AG20443 (cell line): Measurements from ENCODE around the gene FAM174C.
"Not testable (repeated sequence)": the region's sequence is repeated elsewhere in the genome, so short reads cannot be mapped to it uniquely, and the experiment has no call there.

Source experiments
- DNase-seq: peaks from one replicate; pipeline ENCODE4 v3.0.0; 2012; ENCODE audit warnings: low spot score, mixed read lengths

The FAM174C gene

DNA sequence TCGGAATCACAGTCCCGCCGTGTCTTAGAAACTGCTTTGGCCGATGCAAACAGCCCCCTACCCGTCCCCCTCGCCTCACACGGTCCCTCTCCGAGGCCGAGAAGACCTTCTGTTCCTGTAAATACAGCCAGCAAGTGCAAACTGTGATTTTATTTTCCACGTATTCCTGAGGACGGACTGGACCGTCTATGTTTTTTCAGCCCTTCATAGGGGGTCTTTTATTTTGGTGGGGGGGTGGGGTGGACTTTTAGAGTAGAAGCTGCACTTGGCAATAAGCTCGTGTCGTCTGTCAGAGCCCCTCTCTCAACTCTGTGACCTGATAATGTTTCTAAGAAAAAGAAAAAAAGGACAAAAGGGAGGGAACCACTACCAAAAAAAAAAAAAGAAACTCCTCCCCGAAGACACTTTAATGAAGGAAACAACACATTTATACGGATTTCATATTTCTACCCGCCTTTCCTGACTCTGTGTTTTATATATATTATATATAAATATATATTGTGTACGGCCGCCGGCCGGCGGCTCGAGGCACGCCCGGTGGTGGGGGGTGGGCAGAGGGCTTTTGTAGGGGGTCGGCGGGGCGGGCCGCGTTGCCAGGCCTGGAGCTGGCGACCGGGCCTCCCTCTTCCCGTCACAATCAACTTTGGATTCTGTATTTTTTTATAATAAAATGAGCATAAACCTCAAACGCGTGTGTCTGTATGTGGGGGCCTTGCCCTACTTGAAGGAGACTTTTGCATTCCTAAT is 25.6 kb downstream of the FAM174C start:
- DNase-seq = no peak

DNA sequence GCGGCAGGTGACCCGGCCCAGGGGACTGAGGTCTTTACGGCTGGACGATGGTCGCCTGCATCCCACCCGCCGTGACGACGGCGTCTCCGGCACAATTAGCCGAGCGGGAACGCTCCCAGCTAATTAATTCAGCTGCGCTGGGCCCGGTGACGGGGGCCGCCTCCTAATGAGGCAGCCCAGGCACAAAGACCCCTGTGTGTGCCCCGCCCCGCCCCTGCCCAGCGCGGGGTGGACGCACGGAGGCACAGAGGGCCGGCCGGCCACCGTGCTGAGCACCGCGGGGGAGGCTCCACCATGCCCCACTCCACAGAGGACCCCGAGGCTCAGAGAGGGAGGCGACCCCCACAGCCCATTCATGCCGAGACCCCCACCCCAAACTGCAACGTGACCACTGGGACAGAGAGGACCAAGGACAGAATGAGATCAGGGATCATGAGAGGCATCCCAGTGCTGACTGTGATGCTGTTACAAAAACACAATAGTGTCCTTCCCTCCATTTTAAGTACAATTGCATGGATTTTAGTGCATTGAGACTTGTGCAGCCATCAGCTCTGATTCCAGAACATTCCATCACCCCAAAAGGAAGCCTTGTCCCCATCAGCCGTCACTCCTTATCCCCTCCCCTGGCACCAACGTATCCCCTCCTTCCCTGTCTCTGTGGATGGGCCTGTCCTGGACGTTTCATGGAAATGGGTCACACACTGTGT is 27.4 kb downstream of the FAM174C start:
- no peak for DNase-seq

DNA sequence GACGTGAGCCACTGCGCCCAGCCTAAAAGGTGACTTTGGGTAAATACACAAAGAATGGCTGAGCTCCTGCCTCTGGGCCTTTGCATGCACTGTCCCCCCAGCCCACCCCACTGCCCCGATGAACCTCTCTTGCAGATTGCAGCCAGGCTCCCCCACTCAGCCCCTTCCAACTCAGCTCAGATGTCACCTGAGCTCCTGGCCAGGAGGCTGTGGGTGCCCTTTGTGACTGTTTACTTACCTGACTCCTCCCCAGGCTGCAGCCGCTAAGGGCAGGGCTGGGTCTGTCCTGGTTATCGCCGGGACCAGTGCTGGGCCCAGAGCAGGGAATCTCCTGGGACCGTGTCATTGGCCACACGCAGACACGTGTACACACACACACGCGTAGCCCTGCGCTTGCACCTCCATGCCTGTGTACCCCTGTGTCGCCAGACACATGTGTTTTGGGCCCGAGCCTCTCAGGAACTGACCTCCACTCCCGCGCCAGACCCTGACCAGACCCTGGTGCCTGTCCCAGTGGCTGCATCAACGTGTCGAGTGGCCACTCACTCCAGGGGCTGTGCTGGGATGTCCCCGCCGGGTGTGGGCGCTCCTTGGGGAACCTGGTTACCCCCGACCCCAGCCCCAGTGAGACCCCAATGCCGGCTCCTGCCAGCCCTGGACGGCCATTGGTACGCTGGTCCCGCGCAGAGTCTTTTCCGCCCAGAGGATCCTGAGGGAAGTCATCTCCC is 29.0 kb downstream of the FAM174C start:
- no peak for DNase-seq

DNA sequence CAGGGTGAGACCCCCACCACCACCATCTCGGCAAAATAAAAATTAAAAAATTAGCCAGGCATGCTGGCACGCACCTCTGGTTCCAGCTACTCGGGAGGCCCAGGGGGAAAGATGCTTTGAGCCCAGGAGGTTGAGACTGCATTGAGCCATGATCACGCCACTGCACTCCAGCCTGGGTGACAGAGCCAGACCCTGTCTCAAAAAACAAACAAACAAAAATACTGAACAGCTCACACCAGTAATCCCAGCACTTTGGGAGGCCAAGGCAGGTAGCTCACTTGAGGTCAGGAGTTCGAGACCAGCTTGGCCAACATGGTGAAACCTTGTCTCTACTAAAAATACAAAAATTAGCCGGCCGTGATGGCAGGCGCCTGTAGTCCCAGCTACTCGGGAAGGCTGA is 30.0 kb downstream of the FAM174C start:
- DNase-seq = not testable (repeated sequence)

DNA sequence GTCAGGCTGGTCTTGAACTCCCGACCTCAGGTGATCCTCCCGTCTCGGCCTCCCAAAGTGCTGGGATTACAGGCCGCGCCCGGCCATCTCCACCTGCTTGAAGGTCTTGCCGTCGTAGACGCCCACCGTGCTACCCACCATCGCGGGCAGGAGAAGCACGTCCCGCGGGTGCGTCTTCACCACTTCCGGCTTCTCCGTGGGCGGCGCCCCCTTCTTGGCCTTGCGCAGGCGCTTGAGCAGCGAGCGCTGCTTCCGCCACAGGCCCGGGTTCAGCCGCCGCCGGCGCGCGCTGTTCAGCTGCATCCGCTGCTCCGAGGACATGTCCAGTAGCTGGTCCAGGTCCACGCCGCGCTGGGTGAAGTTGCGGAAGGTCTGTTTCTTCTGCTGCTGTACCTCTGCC is 32.0 kb downstream of the FAM174C start:
- DNase-seq = no peak

DNA sequence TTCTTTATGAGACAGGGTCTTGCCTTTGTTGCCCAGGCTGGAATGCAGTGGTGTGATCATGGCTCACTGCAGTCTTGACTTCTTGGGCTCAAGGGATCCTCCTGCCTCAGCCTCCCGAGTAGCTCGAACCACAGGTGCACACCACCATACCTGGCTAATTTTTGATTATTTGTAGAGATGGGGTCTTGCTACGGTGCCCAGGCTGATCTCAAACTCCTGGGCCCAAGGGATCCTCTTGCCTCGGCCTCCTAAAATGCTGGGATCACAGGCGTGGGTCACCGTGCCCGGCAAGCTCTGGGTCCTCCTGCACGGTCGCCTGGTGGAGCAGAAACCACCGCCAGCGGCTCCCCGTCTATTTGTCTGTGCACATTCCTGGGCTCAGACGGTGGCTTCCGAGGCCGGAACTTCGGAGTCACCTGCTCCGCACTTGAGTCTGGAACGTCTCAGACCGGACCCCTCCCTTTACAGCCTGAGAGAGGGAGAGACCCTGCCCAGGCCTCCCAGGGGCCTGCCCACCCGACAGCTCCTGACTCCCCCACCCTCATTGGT is 32.5 kb downstream of the FAM174C start:
- no peak for DNase-seq

DNA sequence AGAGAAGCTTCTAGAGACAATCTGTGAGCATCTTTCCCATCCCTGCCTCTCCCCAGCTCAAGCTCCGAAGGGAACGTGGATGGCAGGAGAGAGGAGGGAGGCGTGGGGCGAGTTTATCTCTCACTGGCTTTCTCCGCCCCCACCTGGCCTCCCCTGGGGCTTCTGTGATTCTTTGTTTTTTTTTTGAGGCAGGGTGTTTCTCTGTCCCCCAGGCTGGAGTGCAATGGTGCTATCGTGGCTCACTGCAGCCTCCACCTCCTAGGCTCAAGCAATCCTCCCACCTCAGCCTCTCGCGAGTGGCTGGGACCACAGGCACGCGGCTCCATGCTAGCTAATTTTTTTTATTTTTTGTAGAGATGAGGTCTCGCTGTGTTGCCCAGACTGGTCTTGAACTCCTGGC is 33.4 kb downstream of the FAM174C start:
- DNase-seq = no peak

DNA sequence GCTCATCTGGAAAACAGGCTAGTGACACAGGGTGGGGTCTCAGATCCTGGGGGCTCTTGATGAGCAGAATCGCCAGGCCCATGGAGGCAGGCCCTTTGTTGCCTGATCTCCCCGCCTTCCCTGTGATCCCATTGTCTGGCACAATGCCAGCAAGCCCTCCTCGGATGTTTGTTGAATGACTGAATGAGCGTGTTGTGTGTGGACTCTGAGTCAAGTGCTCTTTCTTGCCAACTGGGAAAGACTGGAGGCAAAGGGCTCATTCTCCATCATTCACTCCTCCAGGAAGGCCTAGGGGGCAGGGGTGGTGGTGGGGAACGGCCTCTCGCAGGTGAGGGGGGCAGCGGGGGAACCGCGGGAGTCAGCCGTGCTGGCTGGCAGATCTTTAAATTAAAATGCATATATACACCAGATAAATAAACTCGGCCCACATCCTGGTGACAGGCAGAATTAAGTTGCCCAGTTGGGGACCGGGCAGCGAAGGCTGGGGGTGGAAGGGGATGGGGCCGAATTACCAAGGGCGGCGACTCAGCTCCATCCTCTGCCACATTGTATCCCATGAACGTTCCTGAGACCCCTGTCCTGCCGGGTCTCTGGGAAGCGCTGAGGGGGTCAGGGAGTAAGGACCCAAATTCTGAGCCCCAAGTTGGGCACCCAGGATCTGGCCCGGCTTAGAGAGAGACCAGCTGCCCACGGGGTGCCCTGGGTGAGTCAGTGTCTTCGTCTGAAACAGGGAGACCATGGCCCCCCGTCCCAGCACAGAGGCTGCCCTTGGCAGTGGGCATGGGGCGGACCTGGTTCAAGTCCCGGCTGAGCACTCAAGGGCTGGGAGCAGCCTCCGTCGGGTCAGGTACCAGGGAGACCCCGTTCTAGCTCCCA is 34.9 kb downstream of the FAM174C start:
- DNase-seq = no peak

DNA sequence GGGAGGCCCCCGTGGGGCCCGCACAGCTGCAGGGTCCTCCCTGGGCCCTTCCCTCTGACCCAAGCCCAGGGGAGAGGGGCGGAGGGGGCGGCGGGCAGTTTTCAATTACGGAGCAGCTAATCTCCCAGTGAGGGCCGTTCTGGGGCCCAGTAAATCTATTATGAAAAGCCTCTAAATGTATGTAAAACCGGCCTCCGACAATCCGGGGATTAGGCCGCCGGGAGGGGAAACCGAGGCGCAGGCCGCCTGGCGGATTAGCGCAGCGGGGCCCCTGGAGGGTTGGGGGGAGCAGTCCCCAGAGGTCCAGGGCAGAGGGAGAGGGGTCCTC is 35.5 kb downstream of the FAM174C start:
- DNase-seq = no peak

DNA sequence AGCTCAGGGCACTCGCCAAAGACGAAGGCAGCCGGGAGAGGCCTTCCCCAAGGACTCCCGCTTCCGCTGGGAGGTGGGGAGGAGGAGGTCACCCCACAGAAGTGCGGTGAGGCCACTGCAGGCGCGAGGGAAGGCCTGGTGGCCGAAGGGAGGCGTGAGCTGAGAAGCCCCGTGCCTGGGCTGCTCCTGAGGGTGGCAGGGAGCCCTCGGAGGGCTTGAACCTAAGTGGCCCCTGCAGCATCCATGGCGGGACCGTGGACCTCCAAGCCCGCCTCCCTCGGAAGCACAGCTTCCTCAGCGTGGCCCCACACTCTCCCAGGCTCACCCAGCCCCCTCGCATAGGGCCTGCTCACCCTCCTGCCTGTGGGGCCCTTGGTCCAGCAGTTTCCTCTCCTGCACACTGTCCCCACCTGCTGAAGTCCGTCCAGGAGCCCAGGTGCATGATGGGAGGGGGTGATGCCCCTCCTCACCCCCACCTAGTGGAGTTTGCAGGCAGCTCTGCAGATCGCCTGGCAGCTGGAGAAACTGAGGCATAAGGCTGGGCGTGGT is 36.3 kb downstream of the FAM174C start:
- no peak for DNase-seq

DNA sequence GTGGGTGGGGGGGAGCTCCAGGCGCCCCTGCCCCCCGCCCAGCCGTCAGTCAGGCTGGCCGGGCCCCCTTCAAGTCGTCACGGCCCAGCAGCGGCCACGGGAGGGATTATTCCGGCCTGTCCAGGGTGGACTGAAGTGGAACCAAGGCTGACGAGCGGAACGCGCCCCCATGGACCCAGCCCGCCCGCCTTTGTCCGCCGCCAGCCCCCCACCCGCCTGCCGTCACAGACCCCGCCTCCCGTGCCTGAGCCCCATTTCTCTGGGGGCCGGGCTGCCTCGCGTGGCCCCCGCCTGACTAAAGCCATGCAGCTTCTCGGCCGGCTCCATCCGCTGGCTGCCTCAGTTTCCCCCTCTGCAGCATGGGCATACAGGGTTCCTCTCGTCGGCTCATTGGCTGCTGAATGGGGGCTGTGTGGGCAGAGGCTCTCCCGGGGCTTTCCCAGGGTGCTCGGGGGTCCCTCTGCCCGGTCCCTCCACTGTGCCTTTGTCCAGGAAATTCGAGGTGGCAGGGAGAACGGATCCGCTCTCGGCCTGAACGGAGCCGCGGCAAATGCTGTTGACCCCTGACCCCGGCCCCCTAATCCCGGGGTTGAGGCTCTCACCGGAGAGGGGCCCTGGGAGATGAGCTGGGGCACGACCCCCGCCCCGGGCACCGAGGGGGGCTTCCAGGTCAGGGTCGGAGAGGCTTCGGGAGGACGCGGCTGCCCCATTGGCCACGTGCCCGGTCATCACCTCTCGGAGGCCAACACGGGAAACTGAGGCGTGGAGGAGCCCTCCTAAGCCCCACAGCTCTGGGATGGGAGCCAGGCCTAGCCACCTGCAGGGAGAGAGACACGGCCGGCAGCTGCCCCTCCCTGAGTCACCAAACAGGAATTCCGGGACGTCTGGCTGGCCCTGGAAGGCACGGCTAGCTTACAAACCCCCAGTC is 37.7 kb downstream of the FAM174C start:
- DNase-seq = peak; percentile 80

DNA sequence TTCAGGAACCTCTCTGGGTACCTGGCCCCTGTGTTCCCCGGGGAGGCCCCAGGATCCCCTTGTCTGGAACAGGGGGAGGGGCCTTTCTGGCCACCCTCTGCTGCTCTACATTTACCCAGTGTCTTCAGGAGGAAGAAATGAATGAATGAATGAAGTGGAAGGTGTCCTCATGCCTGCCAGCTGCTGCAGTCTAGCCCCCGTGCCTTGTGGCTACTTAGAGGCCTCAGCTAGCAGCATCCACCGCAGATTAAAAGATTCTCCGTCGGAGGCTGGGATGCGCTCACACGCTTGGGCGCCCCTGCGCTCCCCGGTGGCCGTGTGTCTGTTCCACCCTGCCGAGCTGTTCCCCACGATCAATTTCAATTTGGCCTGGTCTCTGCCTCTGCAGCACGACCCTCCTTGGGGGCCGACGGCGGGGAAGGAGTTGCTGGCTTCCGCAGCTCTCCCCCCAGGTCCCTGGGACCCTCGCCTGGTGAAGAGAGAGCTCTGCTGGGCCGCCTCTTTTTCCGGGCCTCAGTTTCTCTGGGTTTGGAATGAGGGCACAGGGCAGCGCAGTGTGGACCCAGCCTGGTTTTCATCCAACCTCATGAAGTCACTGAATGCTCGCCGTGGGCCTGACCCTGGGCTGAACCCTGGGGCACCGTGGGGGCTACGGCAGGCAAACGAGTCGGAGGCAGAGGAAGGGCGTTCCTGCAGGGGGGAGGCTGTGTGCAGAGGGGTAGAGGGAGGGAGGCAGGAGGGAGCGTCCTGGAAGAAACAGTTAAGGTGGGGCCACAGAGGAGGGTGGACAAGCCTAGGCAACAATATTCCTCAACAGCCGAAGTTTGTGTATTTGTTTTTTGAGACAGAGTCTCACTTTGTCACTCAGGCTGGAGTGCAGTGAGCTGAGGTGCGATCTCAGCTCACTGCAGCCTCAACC is 38.6 kb downstream of the FAM174C start:
- DNase-seq = no peak

DNA sequence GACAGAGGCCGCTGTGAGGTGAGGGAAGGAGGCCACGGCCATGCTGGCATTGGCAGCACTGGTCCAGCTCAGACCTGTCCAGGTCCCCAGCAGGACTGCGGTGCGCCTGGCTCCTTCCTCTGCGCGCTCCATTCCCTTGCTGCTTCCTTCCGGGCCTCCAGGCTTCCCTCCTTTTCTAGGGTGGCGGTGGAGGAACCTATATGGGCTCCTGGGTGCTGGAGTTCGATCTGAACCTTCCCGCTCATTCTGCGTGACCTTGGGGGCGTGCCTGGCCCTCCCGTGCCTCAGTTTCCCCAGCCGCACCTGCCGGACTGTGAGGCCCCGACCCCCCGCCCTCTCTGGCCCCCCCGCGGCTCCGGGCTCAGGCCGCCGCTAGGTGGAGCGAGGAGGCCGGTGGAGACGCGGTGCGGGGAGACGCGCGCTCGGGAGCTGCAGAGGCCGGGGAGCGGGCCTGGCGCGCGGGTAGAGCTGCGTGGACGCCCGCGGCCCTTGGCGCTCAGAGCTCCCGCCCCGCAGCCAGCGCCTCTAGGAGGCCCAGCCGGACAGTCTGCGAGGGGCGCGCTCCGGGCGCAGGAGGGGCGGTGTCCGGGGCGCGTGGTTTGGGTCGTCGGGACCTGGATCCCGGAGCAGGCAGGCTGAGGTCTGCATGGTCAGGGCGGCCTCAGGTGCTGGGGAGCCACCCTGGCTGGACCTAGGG is 40.3 kb downstream of the FAM174C start:
- DNase-seq = peak; percentile 91

DNA sequence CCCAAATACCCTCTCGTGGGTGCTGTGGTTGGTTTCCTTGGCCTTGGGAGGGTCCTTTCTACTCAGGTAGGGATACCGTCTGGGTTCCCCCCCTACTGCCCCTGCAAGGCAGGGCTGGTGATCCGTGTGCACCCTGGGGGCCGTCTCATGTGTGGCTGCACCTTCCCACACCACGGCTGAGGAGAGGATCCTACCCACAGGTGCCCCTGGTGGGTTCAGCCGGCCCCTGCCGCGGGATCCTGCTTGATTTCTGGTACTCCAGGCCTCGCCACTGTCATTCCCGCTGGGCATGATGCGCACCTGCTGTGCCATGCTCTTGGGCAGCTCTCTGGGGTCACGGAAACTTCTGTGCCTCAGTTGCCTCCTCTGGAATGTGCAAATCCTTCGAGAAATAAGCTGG is 41.1 kb downstream of the FAM174C start:
- DNase-seq = no peak

DNA sequence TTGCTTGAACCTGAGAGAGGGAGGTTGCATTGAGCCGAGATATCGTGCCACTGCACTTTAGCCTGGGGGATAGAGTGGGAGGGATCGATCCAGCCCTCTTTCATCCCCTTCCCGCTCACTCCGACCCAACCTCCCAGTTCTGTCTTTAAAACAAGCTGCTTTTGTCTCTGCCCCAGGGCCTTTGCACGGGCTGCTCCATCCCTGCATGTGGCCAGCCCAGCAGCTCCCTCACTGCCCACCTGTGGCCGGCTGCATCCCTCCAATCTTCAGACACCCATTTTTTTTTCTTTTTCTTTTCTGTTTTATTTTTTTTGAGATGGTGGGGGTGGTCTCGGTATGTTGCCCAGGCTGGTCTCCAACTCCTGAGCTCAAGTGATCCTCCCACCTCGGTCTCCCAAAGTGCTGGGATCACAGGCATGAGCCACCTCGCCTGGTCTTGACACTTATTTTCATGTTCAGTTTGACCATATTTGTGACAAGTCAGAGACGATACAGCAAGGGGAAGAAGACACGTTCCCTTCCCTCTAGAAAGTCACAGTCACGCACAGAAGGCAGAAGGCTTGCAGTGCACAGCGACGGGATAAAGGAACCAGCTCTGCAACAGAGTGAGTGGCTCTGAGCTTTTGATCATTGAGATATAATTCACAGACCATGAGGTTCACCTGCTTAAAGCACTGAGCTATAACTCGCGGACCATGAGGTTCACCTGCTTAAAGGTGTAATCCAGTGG is 42.1 kb downstream of the FAM174C start:
- DNase-seq = no peak

DNA sequence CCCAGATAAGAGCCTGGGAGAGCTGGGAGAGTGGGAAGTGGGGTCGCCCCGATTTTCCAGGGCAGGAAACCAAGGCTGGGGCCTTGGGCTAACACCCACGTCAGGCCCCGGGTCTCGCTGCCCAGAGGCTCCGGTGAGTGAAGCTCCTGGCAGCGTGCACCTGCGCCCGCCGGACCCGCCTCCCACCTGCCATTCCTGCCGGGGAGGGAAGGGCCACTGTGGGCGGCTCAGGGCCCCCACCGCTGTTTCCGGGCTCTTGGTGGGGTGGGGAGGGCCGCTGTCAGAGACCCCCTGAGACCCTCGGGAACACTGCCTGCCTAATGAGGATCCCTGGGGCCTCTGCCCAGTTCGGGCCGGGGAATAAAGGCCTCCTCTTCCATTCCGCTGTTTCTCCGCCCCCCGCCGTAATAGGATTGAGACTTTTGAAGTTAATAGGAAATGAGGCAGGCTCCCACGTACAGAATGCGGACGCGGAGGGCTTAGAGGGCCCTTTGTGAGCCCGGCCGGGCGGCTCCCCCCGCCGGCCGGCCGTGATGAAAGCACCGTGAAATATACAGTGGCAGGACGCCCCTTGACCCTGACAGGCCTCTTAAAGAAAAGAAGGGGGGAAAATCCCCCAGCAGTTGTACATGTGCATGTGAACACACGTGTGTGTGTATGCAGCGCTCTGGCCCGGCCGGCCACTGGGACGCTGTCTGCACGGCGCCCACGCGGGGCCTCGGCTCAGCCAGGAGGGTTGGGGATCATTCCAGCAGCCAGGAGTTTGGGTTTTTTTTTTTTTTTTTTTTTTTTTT is 43.5 kb downstream of the FAM174C start:
- DNase-seq = no peak

DNA sequence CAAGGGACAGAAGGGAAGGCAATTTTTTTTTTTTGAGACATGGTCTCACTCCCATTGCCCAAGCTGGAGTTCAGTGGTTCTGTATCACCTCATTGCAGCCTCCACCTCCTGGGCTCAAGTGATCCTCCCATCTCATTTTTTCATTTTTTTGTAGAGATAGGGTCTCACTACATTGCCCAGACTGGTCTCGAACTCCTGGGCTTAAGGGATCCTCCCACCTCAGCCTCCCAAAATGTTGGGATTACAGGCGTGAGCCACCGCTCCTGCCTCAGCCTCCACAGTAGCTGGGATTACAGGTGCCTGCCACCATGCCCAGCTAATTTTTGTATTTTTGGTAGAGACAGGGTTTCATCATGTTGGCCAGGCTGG is 44.9 kb downstream of the FAM174C start:
- not testable (repeated sequence) for DNase-seq
